ENCODE results near the gene PTDSS2. TPM values are rescaled to one million over a fixed set of nuclear protein-coding genes. Genes with fewer than 3 reads are reported as not detected.

Gene PTDSS2
- total and polyA plus RNA-seq, 2 of the 13 experiments (the other 11 are each of a cell fraction or from before 2014, with no cell fraction given): 21.7 to 26.4 TPM

GRCh38 chr11:506238-506994 lies 56.3 kb downstream of the PTDSS2 start (continued):
- peak; percentile 39 for TF ChIP-seq PATZ1 (CRISPR knock-in tag; IDR thresholded peaks at IDR 0.05)
- no peak for TF ChIP-seq KIAA2018 (CRISPR knock-in tag; IDR thresholded peaks at IDR 0.05; ENCODE audit: borderline replicate concordance)
- no peak for TF ChIP-seq ZZZ3 (CRISPR knock-in tag; IDR thresholded peaks at IDR 0.05; ENCODE audit: borderline replicate concordance)
- TF ChIP-seq CHD2 (IDR thresholded peaks at IDR 0.05; ENCODE audit: low read depth, low read length): no peak
- peak; percentile 39 for TF ChIP-seq ZNF143 (CRISPR knock-in tag; IDR thresholded peaks at IDR 0.05)
- no peak for TF ChIP-seq SIX1 (CRISPR knock-in tag; IDR thresholded peaks at IDR 0.05; ENCODE audit: borderline replicate concordance)
- TF ChIP-seq ZNF20 (CRISPR knock-in tag; IDR thresholded peaks at IDR 0.05): 0 out of 2 replicates have a peak, but pooled peaks have one; percentile 79
- TF ChIP-seq YY1 (IDR thresholded peaks at IDR 0.05; ENCODE audit: insufficient read depth, insufficient replicate concordance, low read depth, low read length): peak; percentile 20
- TF ChIP-seq ZNF619 (CRISPR knock-in tag; IDR thresholded peaks at IDR 0.05): no peak
- TF ChIP-seq, protein P1, sequence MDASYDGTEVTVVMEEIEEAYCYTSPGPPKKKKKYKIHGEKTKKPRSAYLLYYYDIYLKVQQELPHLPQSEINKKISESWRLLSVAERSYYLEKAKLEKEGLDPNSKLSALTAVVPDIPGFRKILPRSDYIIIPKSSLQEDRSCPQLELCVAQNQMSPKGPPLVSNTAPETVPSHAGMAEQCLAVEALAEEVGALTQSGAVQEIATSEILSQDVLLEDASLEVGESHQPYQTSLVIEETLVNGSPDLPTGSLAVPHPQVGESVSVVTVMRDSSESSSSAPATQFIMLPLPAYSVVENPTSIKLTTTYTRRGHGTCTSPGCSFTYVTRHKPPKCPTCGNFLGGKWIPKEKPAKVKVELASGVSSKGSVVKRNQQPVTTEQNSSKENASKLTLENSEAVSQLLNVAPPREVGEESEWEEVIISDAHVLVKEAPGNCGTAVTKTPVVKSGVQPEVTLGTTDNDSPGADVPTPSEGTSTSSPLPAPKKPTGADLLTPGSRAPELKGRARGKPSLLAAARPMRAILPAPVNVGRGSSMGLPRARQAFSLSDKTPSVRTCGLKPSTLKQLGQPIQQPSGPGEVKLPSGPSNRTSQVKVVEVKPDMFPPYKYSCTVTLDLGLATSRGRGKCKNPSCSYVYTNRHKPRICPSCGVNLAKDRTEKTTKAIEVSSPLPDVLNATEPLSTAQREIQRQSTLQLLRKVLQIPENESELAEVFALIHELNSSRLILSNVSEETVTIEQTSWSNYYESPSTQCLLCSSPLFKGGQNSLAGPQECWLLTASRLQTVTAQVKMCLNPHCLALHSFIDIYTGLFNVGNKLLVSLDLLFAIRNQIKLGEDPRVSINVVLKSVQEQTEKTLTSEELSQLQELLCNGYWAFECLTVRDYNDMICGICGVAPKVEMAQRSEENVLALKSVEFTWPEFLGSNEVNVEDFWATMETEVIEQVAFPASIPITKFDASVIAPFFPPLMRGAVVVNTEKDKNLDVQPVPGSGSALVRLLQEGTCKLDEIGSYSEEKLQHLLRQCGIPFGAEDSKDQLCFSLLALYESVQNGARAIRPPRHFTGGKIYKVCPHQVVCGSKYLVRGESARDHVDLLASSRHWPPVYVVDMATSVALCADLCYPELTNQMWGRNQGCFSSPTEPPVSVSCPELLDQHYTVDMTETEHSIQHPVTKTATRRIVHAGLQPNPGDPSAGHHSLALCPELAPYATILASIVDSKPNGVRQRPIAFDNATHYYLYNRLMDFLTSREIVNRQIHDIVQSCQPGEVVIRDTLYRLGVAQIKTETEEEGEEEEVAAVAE (CRISPR knock-in tag; IDR thresholded peaks at IDR 0.05; ENCODE audit: borderline replicate concordance): peak; percentile 31; the same call in 1 of the 2 replicates
- peak; percentile 92 for TF ChIP-seq KDM5A (IDR thresholded peaks at IDR 0.05; ENCODE audit: borderline replicate concordance, low read length)
- no peak; the same call in 1 of the 2 replicates for TF ChIP-seq CENPT (CRISPR knock-in tag; IDR thresholded peaks at IDR 0.05; ENCODE audit: low read depth)
- TF ChIP-seq SMAD9 (CRISPR knock-in tag; IDR thresholded peaks at IDR 0.05): peak; percentile 89; the same call in 1 of the 2 replicates
